Neural cell (in vitro differentiated cells): ENCODE results near the gene USP27X. TPM values are rescaled to one million over a fixed set of nuclear protein-coding genes. Genes with fewer than 3 reads are reported as not detected.
A peak's percentile ranks its signal among the peaks of the same experiment; 100 is the strongest.

ENCODE experiments used
- H2AFZ ChIP-seq: fragments of 200-600, 300-800 bp; sonication (generic), shearing (Covaris generic); 2 replicates; pipeline ENCODE4 v1.6.0; 2014; ENCODE audit warnings: low read depth, mild to moderate bottlenecking, antibody characterized with exemption, low read length, moderate library complexity
- H3F3A ChIP-seq: fragments of 200-600 bp; shearing (Covaris generic); 2 replicates; pipeline ENCODE4 v1.6.1; 2016; ENCODE audit warnings: mild to moderate bottlenecking, moderate library complexity, mixed read lengths, antibody characterized with exemption, low read length; ENCODE audit not compliant: insufficient read depth, poor library complexity, severe bottlenecking
- H3K27ac ChIP-seq: fragments of 200-600, 300-800 bp; sonication (generic), shearing (Covaris generic); 2 replicates; pipeline ENCODE4 v1.5.1; 2014; ENCODE audit warnings: mild to moderate bottlenecking, low read length, moderate library complexity
- H3K27me3 ChIP-seq: fragments of 300-800, 200-600 bp; sonication (generic), shearing (Covaris generic); 2 replicates; pipeline ENCODE4 v1.6.0; 2014; ENCODE audit warnings: mild to moderate bottlenecking, low read depth, low read length, moderate library complexity; ENCODE audit not compliant: insufficient read depth
- H3K36me3 ChIP-seq: fragments of 300-800, 200-600 bp; sonication (generic), shearing (Covaris generic); 2 replicates; pipeline ENCODE4 v1.5.1; 2014; ENCODE audit warnings: mild to moderate bottlenecking, antibody characterized with exemption, low read length, moderate library complexity; ENCODE audit not compliant: insufficient read depth
- H3K4me2 ChIP-seq: fragments of 300-800, 200-600 bp; sonication (generic), shearing (Covaris generic); 2 replicates; pipeline ENCODE4 v1.6.0; 2014; ENCODE audit warnings: mild to moderate bottlenecking, low read length
- H3K4me3 ChIP-seq: fragments of 300-800, 200-600 bp; sonication (generic), shearing (Covaris generic); 2 replicates; pipeline ENCODE4 v1.5.1; 2014; ENCODE audit warnings: mild to moderate bottlenecking, low read length, moderate library complexity
- H3K79me2 ChIP-seq: fragments of 200-600 bp; shearing (Covaris generic); replicated peaks from 2 replicates; pipeline ENCODE4 v1.6.0; 2014; ENCODE audit warnings: mild to moderate bottlenecking, low read length, moderate library complexity; ENCODE audit not compliant: insufficient read depth
- H3K9ac ChIP-seq: fragments of 300-800, 200-600 bp; sonication (generic), shearing (Covaris generic); 2 replicates; pipeline ENCODE4 v1.6.1; 2016; ENCODE audit warnings: mild to moderate bottlenecking, low read length, mixed read lengths
- H3K9me2 ChIP-seq: fragments of 200-600 bp; shearing (Covaris generic); 2 replicates; pipeline ENCODE4 v1.6.1; 2016; ENCODE audit warnings: mild to moderate bottlenecking, low read length, mixed read lengths; ENCODE audit not compliant: insufficient read depth
- H3K9me3 ChIP-seq: fragments of 200-600, 300-800 bp; sonication (generic), shearing (Covaris generic); 2 replicates; pipeline ENCODE4 v1.6.1; 2016; ENCODE audit warnings: mild to moderate bottlenecking, mixed run types, low read length, moderate library complexity, mixed read lengths
- H4K20me1 ChIP-seq: fragments of 200-600 bp; shearing (Covaris generic); 2 replicates; pipeline ENCODE4 v1.6.1; 2016; ENCODE audit warnings: mild to moderate bottlenecking, mixed run types; ENCODE audit not compliant: insufficient read depth
- EP300 ChIP-seq: fragments of 450-650 bp; conservative IDR thresholded peaks from 2 replicates; pipeline ENCODE4 v1.6.1; 2014; ENCODE audit warnings: antibody characterized with exemption, mild to moderate bottlenecking, moderate library complexity; ENCODE audit not compliant: poor library complexity, severe bottlenecking
- EZH2 ChIP-seq: fragments of 200-600, 300-800 bp; shearing (Covaris generic), sonication (generic); IDR thresholded peaks from 2 replicates; pipeline ENCODE4 v1.6.1; 2014; ENCODE audit warnings: antibody characterized with exemption, low read length, borderline replicate concordance, mild to moderate bottlenecking; ENCODE audit not compliant: insufficient read depth, poor library complexity, severe bottlenecking
- MXI1 ChIP-seq: fragments of 450-650 bp; conservative IDR thresholded peaks from 2 replicates; pipeline ENCODE4 v1.6.1; 2014; ENCODE audit warnings: antibody characterized with exemption, mild to moderate bottlenecking; ENCODE audit not compliant: poor library complexity, severe bottlenecking
- POLR2AphosphoS5 ChIP-seq: IDR thresholded peaks from 2 replicates; pipeline ENCODE4 v1.6.1; 2012
- RAD21 ChIP-seq: fragments of 450-650 bp; conservative IDR thresholded peaks from 2 replicates; pipeline ENCODE4 v1.6.1; 2014; ENCODE audit warnings: antibody characterized with exemption, mild to moderate bottlenecking, moderate library complexity
- SMC3 ChIP-seq: fragments of 450-650 bp; conservative IDR thresholded peaks from 2 replicates; pipeline ENCODE4 v1.6.1; 2014; ENCODE audit warnings: antibody characterized with exemption, mild to moderate bottlenecking, moderate library complexity; ENCODE audit not compliant: poor library complexity
- TAF1 ChIP-seq: IDR thresholded peaks from 2 replicates; pipeline ENCODE4 v1.6.1; 2012; ENCODE audit warnings: low read depth
- polyA plus RNA-seq: library from polyadenylated mRNA; depleted of rRNA; stranded (reverse); fragments of >200 nt; gene quantifications from 2 replicates; pipeline ENCODE4 v1.2.3, GENCODE V29; 2014
- TF ChIP-seq, protein P1 (sequence below): IDR thresholded peaks from 2 replicates; pipeline ENCODE4 v1.6.1; 2012; ENCODE audit warnings: borderline replicate concordance
- TF ChIP-seq, protein P2 (sequence below): fragments of 450-650 bp; IDR thresholded peaks from 2 replicates; pipeline ENCODE4 v1.5.1; 2014; ENCODE audit warnings: antibody characterized with exemption, mild to moderate bottlenecking, moderate library complexity; ENCODE audit not compliant: poor library complexity, severe bottlenecking

USP27X gene
- polyA plus RNA-seq, 1 donor from 2014 or later = 8.0 TPM

DNA sequence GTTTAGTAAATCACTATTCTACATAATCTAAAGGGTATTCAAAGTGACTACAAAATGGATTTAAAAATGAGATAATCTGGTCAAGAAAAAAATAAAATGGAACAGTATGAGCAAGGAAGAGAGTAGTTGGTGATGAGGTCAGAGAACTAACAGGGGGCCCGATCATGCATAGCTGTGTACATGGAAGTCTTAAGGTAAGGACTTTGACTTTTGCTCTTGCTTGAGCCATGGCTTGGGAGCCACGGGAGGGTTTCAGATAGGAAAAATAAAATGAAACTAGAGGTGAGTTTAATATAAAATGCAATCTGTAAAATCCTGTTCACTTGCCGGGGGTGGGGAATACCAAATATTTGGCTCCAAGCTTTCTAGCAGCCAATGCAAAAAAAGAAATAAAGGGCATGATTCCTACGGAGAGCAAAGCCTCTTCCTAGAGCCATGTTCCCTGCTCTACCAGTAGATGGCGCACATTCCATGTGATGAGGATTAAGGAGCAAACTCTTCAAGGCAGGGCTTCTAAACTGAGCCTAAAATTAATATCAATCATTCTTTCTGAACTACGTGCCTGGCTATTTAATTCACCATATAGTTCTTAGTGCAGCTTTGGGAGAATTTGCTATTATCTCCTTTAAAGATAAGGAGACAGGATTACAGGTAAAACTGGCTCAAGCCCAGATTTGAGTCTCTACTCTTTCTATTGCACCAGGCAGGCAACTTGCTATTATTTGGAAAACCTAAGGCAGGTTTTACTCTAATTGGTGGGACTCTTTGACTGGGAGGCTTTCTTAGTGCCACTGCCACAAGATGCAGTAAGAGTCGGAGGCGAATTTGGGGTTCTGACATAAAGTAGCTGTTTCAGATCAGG, 36.3 kb downstream of the USP27X start:
- TF ChIP-seq, protein P1, sequence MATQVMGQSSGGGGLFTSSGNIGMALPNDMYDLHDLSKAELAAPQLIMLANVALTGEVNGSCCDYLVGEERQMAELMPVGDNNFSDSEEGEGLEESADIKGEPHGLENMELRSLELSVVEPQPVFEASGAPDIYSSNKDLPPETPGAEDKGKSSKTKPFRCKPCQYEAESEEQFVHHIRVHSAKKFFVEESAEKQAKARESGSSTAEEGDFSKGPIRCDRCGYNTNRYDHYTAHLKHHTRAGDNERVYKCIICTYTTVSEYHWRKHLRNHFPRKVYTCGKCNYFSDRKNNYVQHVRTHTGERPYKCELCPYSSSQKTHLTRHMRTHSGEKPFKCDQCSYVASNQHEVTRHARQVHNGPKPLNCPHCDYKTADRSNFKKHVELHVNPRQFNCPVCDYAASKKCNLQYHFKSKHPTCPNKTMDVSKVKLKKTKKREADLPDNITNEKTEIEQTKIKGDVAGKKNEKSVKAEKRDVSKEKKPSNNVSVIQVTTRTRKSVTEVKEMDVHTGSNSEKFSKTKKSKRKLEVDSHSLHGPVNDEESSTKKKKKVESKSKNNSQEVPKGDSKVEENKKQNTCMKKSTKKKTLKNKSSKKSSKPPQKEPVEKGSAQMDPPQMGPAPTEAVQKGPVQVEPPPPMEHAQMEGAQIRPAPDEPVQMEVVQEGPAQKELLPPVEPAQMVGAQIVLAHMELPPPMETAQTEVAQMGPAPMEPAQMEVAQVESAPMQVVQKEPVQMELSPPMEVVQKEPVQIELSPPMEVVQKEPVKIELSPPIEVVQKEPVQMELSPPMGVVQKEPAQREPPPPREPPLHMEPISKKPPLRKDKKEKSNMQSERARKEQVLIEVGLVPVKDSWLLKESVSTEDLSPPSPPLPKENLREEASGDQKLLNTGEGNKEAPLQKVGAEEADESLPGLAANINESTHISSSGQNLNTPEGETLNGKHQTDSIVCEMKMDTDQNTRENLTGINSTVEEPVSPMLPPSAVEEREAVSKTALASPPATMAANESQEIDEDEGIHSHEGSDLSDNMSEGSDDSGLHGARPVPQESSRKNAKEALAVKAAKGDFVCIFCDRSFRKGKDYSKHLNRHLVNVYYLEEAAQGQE = no peak
- peak; percentile 68 for TF ChIP-seq RAD21
- peak; percentile 67 for TF ChIP-seq SMC3
- TF ChIP-seq MXI1 = no peak
- no peak for TF ChIP-seq TAF1
- TF ChIP-seq, protein P2, sequence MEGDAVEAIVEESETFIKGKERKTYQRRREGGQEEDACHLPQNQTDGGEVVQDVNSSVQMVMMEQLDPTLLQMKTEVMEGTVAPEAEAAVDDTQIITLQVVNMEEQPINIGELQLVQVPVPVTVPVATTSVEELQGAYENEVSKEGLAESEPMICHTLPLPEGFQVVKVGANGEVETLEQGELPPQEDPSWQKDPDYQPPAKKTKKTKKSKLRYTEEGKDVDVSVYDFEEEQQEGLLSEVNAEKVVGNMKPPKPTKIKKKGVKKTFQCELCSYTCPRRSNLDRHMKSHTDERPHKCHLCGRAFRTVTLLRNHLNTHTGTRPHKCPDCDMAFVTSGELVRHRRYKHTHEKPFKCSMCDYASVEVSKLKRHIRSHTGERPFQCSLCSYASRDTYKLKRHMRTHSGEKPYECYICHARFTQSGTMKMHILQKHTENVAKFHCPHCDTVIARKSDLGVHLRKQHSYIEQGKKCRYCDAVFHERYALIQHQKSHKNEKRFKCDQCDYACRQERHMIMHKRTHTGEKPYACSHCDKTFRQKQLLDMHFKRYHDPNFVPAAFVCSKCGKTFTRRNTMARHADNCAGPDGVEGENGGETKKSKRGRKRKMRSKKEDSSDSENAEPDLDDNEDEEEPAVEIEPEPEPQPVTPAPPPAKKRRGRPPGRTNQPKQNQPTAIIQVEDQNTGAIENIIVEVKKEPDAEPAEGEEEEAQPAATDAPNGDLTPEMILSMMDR = peak; percentile 69
- no peak for TF ChIP-seq POLR2AphosphoS5
- no peak for TF ChIP-seq EZH2
- TF ChIP-seq EP300 = no peak
- no peaks in the 10 kb centered on the region for H3K9me3 ChIP-seq
- no peaks in the 10 kb centered on the region for H3K27me3 ChIP-seq
- no peaks in the 10 kb centered on the region for H3K79me2 ChIP-seq
- no peaks in the 10 kb centered on the region for H3K9me2 ChIP-seq
- no peak overlapping the region for H3K4me3 ChIP-seq
- no peak overlapping the region for H2AFZ ChIP-seq
- no peaks in the 10 kb centered on the region for H4K20me1 ChIP-seq
- H3F3A ChIP-seq = no peaks in the 10 kb centered on the region
- H3K4me2 ChIP-seq = no peak overlapping the region
- no peak overlapping the region for H3K9ac ChIP-seq
- H3K27ac ChIP-seq = no peak overlapping the region
- H3K36me3 ChIP-seq = no peaks in the 10 kb centered on the region

DNA sequence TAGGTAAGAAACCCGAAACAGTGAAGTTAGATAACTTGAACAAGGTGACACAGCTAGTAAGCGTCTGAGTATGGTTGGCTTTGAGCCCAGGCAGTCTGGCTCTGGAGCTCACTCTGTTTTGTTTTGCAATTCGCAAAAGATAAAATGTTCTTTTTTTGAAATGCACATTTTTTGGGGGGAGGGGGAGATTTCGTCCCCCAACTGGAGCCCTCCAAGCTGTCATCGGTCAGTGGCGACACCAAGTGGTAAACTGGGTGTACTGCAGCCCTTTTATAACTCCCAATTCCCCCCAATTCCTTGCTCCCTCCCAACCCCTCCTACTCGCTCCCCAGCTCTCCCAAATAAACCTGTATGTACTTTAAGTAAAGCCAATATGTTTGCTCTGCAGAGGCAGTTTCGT, 40.3 kb downstream of the USP27X start:
- Histone ChIP-seq H3K4me2 (no peak overlapping the region), H2AFZ (no peak overlapping the region), H3K9ac (no peak overlapping the region), H3F3A (no peaks in the 10 kb centered on the region), H3K9me3 (no peaks in the 10 kb centered on the region), H3K36me3 (no peaks in the 10 kb centered on the region), H3K9me2 (no peaks in the 10 kb centered on the region), H3K4me3 (no peak overlapping the region), H3K79me2 (no peaks in the 10 kb centered on the region), H3K27me3 (no peaks in the 10 kb centered on the region), H3K27ac (no peak overlapping the region), H4K20me1 (no peaks in the 10 kb centered on the region)
- peak; percentile 75 for TF ChIP-seq RAD21
- TF ChIP-seq TAF1 = no peak
- TF ChIP-seq, protein P2 = peak; percentile 76
- peak; percentile 73 for TF ChIP-seq SMC3
- TF ChIP-seq MXI1 = no peak
